WERI-Rb-1 (cell line): ENCODE data around the gene TMA7B.
"Not testable (repeated sequence)": the region's sequence is repeated elsewhere in the genome, so short reads cannot be mapped to it uniquely, and the experiment has no call there.

Experiments
- DNase-seq: peaks from one replicate; pipeline ENCODE4 v3.0.0-alpha.2; 2020
- H3K27ac ChIP-seq: fragments of 250-450 bp; sonication (Bioruptor Pico); 2 replicates; pipeline ENCODE4 v1.5.1; 2020; ENCODE audit warnings: mild to moderate bottlenecking, moderate library complexity
- H3K27me3 ChIP-seq: fragments of 250-450 bp; sonication (Bioruptor Pico); 2 replicates; pipeline ENCODE4 v1.5.1; 2021; ENCODE audit warnings: mild to moderate bottlenecking, low read depth, moderate library complexity; ENCODE audit not compliant: insufficient read depth, severe bottlenecking
- H3K36me3 ChIP-seq: fragments of 250-450 bp; sonication (Bioruptor Pico); 2 replicates; pipeline ENCODE4 v1.5.1; 2020; ENCODE audit warnings: mild to moderate bottlenecking, moderate library complexity
- H3K4me3 ChIP-seq: 2 replicates; pipeline ENCODE4 v1.5.1; 2011; ENCODE audit warnings: low read depth, mild to moderate bottlenecking, control low read depth, low read length
- H3K9me3 ChIP-seq: fragments of 250-450 bp; sonication (Bioruptor Pico); 2 replicates; pipeline ENCODE4 v1.5.1; 2021; ENCODE audit warnings: mild to moderate bottlenecking, moderate library complexity; ENCODE audit not compliant: severe bottlenecking
- TF ChIP-seq, protein P1 (sequence below): IDR thresholded peaks from 2 replicates; pipeline ENCODE4 v1.5.1; 2011; ENCODE audit warnings: low read depth, mild to moderate bottlenecking, control low read depth, inconsistent platforms, low read length

The TMA7B gene

DNA sequence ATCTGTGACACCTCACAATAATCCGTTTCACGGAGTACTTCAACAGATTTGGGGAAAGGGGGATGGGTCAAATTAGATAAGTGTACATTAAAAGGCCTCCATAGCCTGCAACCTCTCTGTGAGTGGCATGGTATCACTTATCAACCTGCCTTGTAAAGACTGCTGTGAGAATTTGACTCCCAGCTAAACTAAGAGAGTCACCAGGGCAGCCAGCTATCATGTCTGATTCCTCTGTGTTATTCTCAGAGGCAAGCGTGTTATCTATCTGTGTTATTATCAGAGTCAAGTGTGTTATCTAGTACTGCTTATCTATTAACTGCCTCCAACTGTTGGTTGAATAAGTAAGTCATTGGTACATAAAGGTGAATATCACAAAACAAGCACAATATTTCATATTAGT is 30.5 kb downstream of the TMA7B start:
- peak overlapping the region; percentile 32 for H3K27ac ChIP-seq
- no peak for DNase-seq
- H3K36me3 ChIP-seq, result no peaks in the 10 kb centered on the region
- no peaks in the 10 kb centered on the region for H3K9me3 ChIP-seq
- no peak overlapping the region for H3K4me3 ChIP-seq
- TF ChIP-seq, protein P1, sequence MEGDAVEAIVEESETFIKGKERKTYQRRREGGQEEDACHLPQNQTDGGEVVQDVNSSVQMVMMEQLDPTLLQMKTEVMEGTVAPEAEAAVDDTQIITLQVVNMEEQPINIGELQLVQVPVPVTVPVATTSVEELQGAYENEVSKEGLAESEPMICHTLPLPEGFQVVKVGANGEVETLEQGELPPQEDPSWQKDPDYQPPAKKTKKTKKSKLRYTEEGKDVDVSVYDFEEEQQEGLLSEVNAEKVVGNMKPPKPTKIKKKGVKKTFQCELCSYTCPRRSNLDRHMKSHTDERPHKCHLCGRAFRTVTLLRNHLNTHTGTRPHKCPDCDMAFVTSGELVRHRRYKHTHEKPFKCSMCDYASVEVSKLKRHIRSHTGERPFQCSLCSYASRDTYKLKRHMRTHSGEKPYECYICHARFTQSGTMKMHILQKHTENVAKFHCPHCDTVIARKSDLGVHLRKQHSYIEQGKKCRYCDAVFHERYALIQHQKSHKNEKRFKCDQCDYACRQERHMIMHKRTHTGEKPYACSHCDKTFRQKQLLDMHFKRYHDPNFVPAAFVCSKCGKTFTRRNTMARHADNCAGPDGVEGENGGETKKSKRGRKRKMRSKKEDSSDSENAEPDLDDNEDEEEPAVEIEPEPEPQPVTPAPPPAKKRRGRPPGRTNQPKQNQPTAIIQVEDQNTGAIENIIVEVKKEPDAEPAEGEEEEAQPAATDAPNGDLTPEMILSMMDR, result no peak
- H3K27me3 ChIP-seq, result no peaks in the 10 kb centered on the region

DNA sequence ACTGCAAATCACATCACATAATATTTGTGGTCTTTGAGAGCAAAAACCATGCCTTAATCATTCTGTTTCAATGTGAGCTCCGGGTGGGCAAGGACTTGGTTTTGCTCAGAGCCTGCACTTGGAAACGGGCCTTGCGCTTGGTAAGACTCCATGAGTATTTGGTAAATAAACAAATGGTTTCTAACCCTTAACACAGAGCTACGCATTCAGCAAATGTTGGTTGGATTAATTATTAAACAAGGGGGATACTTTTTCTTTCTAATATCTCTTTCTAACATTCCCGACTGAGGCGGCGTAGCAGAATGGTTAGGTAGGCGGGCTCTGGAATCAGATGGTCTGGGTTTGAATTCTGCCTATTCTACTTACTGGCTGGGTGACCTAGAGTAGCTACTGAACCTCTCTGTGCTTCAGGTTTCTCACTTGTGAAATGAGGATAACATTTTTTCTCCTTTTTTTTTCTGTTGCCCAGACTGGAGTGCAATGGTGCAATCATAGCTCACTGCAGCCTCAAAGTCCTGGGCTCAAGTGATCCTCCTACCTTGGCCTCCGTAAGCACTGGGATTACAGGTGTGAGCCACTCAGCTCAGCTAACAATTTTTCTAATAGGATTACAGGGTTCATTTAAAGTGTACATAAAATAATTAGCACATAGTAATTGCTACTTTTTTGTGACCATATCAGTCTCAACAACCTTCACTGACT is 31.1 kb downstream of the TMA7B start:
- H3K9me3 ChIP-seq, result no peaks in the 10 kb centered on the region
- TF ChIP-seq, protein P1, result no peak
- H3K4me3 ChIP-seq, result no peak overlapping the region
- DNase-seq, result no peak
- no peaks in the 10 kb centered on the region for H3K27me3 ChIP-seq
- H3K27ac ChIP-seq, result no peak overlapping the region; the same call in 1 of the 2 replicates
- no peaks in the 10 kb centered on the region for H3K36me3 ChIP-seq

DNA sequence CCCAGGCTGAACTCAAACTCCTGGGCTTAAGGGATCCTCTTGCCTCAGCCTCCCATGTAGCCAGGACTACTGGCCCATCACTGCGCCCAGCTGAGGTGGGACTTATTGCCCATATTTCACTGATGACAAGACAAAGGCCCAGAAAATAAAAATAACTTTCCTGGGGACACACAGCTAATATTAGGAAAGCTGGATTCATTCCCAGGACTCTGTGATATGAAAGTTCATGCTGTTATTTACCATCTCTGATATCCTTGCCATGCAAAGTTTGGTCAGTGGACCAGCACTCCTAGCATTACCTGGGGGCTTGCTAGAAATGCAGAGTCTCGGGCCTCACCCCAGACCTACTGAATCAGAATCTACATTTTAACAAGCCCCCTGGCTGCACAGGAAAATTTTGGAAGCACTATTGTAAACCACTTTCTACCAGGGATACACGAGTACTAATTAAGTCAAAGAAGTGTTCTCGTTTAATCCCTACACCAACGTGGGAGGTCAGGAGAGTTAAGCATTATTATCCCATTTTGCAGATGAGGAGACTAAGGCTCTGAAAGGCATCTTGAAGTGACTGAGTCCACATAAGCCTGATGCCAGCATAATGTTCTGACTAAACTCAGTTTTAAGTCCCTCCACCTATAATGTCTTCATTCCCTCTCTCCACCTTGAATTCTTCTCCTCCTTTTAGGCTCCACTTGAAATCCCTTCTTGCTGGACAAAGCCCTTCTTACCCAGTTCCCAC is 32.1 kb downstream of the TMA7B start:
- no peak overlapping the region for H3K4me3 ChIP-seq

DNA sequence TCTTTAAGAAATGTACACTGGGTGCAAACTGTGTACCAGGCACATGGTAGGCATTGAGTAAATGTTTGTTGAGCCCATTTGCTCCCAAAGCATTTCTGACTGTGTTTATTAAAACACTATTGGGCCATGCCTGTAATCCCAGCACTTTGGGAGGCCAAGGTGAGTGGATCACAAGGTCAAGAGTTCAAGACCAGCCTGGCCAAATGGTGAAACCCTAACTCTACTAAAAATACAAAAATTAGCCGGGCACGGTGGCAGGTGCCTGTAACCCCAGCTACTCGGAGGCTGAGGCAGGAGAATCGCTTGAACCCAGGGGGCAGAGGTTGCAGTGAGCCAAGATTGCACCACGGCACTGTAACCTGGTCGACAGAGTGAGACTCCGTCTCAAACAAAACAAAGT is 32.7 kb downstream of the TMA7B start:
- not testable (repeated sequence) for H3K4me3 ChIP-seq, H3K27me3 ChIP-seq, H3K36me3 ChIP-seq, DNase-seq, H3K9me3 ChIP-seq
- H3K27ac ChIP-seq, result peak overlapping the region; percentile 88

More for the DNA sequence above, 32.1 kb downstream of the TMA7B start:
- Histone ChIP-seq H3K27me3 (no peaks in the 10 kb centered on the region), H3K36me3 (no peaks in the 10 kb centered on the region), H3K27ac (peak overlapping the region; percentile 88), H3K9me3 (no peaks in the 10 kb centered on the region)
- no peak for DNase-seq
- TF ChIP-seq, protein P1, result no peak

DNA sequence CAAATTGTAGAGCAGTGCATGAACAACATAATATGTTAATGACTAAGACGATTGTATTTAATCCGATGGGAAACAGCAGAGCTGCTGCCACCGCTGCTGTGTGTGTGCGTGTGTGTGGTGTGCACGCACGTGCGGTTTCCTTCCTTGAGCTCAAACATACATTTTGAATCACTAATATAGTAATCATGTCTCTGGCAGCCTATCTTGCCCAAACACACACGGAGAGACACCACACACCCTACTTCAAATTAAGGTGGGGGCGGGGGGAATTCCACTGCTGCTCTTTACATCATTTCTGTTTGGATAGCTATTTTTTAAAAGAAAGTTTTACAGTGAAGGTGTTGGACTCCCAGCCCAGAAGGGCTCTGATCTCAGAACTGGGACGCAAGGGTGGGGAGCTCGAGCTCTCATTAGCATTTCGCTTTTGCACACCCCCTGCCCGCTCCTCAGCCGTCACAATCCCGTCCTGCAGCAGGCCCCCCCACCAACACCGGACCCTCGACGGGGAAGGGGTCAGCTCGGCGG is 33.9 kb downstream of the TMA7B start:
- Histone ChIP-seq H3K27ac (peak overlapping the region; percentile 88), H3K4me3 (no peak overlapping the region), H3K36me3 (no peaks in the 10 kb centered on the region), H3K27me3 (no peaks in the 10 kb centered on the region), H3K9me3 (no peaks in the 10 kb centered on the region)
- TF ChIP-seq, protein P1, result no peak
- DNase-seq, result peak; percentile 62
